AG20443 (cell line): ENCODE measurements around the gene ACTMAP.
"Not testable (repeated sequence)": the region's sequence is repeated elsewhere in the genome, so short reads cannot be mapped to it uniquely, and the experiment has no call there.

ENCODE experiments used
- DNase-seq: peaks from one replicate; pipeline ENCODE4 v3.0.0; 2012; ENCODE audit warnings: low spot score, mixed read lengths

Gene ACTMAP, protein sequence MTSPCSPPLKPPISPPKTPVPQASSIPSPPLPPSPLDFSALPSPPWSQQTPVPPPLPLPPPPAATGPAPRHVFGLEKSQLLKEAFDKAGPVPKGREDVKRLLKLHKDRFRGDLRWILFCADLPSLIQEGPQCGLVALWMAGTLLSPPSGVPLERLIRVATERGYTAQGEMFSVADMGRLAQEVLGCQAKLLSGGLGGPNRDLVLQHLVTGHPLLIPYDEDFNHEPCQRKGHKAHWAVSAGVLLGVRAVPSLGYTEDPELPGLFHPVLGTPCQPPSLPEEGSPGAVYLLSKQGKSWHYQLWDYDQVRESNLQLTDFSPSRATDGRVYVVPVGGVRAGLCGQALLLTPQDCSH

GRCh38 chr19:40750058-40750873 lies at the start of gene ACTMAP:
TSS of gene ACTMAP (minus strand) at chr19:40750477. CDS start at chr19:40749803, 674 bp downstream.
- peak; percentile 99 for DNase-seq

GRCh38 chr19:40799558-40800338 lies 49.5 kb upstream of the ACTMAP start:
- DNase-seq = peak; percentile 31

DNA sequence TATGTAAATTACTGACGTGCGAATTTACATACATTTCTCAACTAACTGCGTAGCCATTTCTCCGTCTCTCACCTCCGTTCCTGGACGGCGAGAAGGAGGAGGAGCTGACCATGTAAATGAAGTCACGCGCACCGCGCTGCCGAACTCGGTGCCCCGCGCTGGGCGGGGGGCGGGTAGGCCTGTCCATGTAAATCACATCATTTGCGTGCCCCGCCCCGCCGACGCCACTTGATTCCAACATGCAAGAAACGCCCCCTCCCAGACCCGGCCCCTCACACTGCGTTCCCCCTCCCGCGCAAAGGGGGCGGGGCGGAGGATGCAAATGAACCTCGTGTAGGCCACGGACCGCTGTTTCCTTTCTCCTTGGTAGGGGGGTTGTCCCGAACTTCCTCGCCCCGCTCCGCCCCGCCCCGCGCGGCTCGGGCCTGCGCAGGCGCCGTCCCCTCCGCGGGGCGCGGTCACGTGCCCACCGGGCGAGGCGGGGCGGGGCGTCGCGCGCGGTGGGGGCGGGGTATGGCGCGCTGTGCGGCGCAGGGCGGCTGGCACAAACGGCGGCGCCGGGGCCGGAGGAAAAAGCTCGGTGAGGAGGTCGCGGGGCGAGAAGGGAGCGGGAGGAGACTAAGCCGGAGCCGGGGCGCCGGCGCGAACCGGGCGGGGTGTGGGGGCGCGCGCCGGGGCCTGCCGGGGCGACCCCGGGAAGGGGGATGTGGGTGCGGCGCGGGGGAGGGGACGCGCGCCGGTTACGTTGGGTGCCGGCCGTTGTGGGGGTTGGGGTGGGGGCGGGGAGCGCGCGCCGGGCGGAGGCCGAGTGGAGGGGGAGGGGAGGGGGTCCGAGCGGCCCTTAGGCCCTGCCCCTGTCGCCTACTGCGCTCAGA lies 48.6 kb upstream of the ACTMAP start, which contains the start of gene EGLN2:
Gene EGLN2, plus strand, starts transcription at position 509 of the 875 bp plus-strand sequence. CDS start 1,382 bp downstream, outside the sequence.
- DNase-seq = peak; percentile 97

DNA sequence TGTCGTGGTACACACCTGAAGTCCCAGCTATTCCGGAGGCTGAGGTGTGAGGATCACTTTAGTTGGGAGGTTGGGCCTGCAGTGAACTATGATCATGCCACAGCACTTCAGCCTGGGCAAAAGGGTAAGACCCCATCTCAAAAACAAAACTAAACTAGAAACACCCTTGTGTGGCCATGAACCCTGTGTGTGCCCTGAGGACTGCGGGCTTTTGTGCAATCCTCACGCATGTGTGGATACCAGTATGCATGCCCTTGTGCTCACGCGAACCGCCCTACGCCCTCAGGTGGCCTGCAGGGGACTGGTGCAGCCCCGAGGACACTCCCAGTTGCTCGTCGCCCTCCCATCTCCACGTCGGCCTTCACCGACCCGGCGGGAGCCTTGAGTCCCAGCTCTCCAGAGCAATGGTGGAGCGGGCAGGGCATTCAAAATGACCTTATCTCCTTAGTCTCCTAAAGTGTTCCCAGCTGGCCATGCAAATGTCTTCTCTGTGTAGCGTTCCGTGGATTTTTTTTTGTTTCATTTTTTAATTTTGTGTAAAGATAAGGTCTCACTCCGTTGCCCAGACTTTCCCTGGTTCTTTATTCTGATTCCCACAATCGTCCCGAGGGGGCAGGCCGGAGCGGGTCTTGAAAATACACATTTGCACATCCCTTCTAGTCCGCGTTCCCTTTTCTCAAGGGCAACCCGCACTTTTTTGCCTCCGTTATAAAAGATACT lies 47.8 kb upstream of the ACTMAP start:
- DNase-seq = peak; percentile 79

GRCh38 chr19:40797166-40797962 lies 47.1 kb upstream of the ACTMAP start:
- DNase-seq = no peak

DNA sequence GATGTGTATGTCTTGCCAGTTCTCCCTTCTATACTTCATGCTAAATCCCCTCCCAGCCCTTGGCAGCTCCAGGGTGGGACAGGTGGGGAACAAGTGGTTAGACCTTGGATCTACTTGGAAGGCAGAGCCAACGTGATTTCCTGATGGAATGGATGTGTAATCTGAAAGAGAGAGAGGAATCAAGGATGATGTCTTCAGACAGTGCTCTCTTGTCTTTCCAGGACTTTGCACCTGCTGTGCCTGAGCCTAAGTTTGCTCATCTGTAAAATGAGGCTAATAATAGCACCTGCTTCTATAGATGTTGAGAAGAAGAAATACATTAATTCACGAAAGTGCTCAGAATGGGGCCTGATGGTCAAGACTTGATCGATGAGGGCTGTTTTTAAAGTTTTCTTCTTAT lies 41.7 kb upstream of the ACTMAP start:
- no peak for DNase-seq

GRCh38 chr19:40791349-40791748 lies 41.1 kb upstream of the ACTMAP start:
- no peak for DNase-seq

GRCh38 chr19:40786060-40787037 lies 36.1 kb upstream of the ACTMAP start:
- DNase-seq = no peak

- DNase-seq = no peak
These were observed 35.2 kb upstream of the ACTMAP start for GRCh38 chr19:40785526-40785925.

DNA sequence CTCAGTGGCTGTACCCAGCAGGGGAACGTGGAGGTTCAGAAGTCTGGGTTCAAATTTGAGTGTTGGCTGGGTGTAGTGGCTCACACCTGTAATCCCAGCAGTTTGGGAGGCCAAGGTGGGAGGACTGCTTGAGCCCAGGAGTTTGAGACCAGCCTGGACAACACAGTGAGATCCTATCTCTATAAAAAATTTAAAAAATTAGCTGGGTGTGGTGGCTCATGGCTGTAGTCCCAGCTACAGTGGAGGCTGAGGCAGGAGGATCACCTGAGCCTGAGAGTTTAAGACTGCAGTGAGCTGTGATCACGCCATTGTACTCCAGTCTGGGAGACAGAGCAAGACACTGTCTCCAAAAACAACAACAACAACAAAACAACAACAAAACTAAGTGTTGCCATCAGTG lies 33.9 kb upstream of the ACTMAP start:
- not testable (repeated sequence) for DNase-seq

- DNase-seq = no peak
These were observed 33.4 kb upstream of the ACTMAP start for GRCh38 chr19:40783711-40784110.

GRCh38 chr19:40781140-40781539 lies 30.9 kb upstream of the ACTMAP start:
- DNase-seq = no peak

GRCh38 chr19:40780582-40780981 lies 30.3 kb upstream of the ACTMAP start:
- DNase-seq = no peak

- DNase-seq = no peak
These were observed 28.5 kb upstream of the ACTMAP start for GRCh38 chr19:40778706-40779284.

DNA sequence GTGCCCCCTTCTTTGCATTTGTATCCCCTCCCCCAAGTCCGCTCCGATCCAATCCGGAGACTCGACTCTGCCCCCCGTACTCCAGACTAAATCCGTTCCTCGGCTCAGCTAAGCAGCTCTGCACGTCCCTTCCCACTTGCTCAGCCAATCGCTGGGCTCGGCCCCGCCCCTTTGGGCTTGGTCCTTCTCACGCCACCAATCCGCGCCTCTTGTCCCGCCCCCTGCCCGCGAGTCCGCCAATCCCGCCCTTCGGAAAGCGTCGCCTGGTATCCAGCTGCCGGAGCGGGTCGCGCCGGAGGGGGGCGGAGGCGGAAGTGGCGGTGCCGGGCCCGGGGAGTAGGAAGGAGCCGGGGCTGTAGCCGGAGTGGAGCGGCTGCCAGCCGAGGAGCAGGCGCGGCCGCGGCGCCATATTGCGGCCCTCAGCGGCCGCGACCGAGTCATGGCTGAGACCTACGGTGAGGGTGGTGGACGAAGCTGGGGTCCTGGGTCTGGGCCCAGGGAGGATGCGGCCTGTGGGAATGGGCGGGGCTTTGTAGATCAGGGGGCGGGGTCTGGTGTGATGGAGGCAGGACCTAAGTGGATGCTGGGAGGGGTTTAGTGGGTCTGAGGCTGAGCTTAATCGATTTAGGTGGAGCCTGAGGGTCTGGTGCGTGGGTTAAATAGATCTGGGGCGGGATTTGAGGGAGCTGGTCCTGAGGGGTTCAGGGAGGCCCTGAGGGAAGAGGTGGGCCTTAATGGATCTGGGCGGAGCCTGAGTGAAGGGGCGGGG lies 27.8 kb upstream of the ACTMAP start, which contains the start of gene RAB4B:
Gene RAB4B, plus strand, starts transcription at position 311 of the 769 bp plus-strand sequence. Its CDS starts 129 bp downstream, at position 440.
- peak; percentile 98 for DNase-seq

GRCh38 chr19:40777645-40777936 lies 27.3 kb upstream of the ACTMAP start:
- no peak for DNase-seq

- DNase-seq = peak; percentile 88
These were observed 26.8 kb upstream of the ACTMAP start for GRCh38 chr19:40776932-40777644.
